Neural progenitor cell (in vitro differentiated cells): Measurements from ENCODE around the gene LRRC4B. TPM values are rescaled to one million over a fixed set of nuclear protein-coding genes. Genes with fewer than 3 reads are reported as not detected.

Source experiments
- DNase-seq: peaks from one replicate; pipeline ENCODE4 v3.0.0-alpha.2; 2016; ENCODE audit warnings: low spot score
- H2AFZ ChIP-seq: fragments of 200-600 bp; sonication (generic); replicated peaks from 2 replicates; pipeline ENCODE4 v1.6.1; 2016; ENCODE audit warnings: antibody characterized with exemption
- H3F3A ChIP-seq: fragments of 200-600 bp; sonication (generic); 2 replicates; pipeline ENCODE4 v1.6.1; 2016; ENCODE audit warnings: antibody characterized with exemption, low read depth
- H3K27ac ChIP-seq: fragments of 200-600 bp; sonication (generic); 2 replicates; pipeline ENCODE4 v1.5.1; 2016; ENCODE audit warnings: mild to moderate bottlenecking
- H3K27me3 ChIP-seq: fragments of 200-600 bp; sonication (generic); 2 replicates; pipeline ENCODE4 v1.6.1; 2016; ENCODE audit warnings: mild to moderate bottlenecking, moderate library complexity
- H3K36me3 ChIP-seq: fragments of 200-600 bp; sonication (generic); 2 replicates; pipeline ENCODE4 v1.5.1; 2016
- H3K4me1 ChIP-seq: fragments of 200-600 bp; sonication (generic); 2 replicates; pipeline ENCODE4 v1.6.1; 2016; ENCODE audit warnings: mixed run types
- H3K4me2 ChIP-seq: fragments of 200-600 bp; sonication (generic); 2 replicates; pipeline ENCODE4 v1.6.1; 2016
- H3K4me3 ChIP-seq: fragments of 200-600 bp; sonication (generic); 2 replicates; pipeline ENCODE4 v1.5.1; 2016
- H3K79me2 ChIP-seq: fragments of 200-600 bp; sonication (generic); 2 replicates; pipeline ENCODE4 v1.6.1; 2016; ENCODE audit warnings: low read depth
- H3K9ac ChIP-seq: fragments of 200-600 bp; sonication (generic); 2 replicates; pipeline ENCODE4 v1.6.1; 2016
- H3K9me3 ChIP-seq: fragments of 200-600 bp; sonication (generic); 2 replicates; pipeline ENCODE4 v1.5.1; 2016; ENCODE audit warnings: low read depth
- H4K20me1 ChIP-seq: fragments of 200-600 bp; sonication (generic); 2 replicates; pipeline ENCODE4 v1.6.1; 2016; ENCODE audit warnings: low read depth
- H3K27ac Mint-ChIP-seq: 3 replicates; pipeline ENCODE4 v1.8.0; 2021; ENCODE audit warnings: mixed read lengths
- H3K27me3 Mint-ChIP-seq: 2 replicates; pipeline ENCODE4 v1.8.0; 2022; ENCODE audit warnings: low read depth, mild to moderate bottlenecking, inconsistent platforms, moderate library complexity, mixed read lengths; ENCODE audit not compliant: insufficient read depth
- H3K36me3 Mint-ChIP-seq: 3 replicates; pipeline ENCODE4 v1.8.0; 2021; ENCODE audit warnings: mixed read lengths
- H3K4me1 Mint-ChIP-seq: 3 replicates; pipeline ENCODE4 v1.8.0; 2021; ENCODE audit warnings: mixed read lengths
- H3K4me3 Mint-ChIP-seq: 3 replicates; pipeline ENCODE4 v1.8.0; 2021; ENCODE audit warnings: mild to moderate bottlenecking, moderate library complexity, mixed read lengths
- H3K9me3 Mint-ChIP-seq: 3 replicates; pipeline ENCODE4 v1.8.0; 2020; ENCODE audit warnings: mixed read lengths
- CTCF ChIP-seq: fragments of 200-600 bp; sonication (generic); IDR thresholded peaks from 2 replicates; pipeline ENCODE4 v1.5.1; 2017; ENCODE audit warnings: antibody characterized with exemption, mild to moderate bottlenecking
- EZH2 ChIP-seq: fragments of 200-600 bp; sonication (generic); IDR thresholded peaks from 2 replicates; pipeline ENCODE4 v1.6.1; 2017; ENCODE audit warnings: antibody characterized with exemption, mild to moderate bottlenecking, moderate library complexity
- EZH2phosphoT487 ChIP-seq: fragments of 200-600 bp; sonication (generic); IDR thresholded peaks from 2 replicates; pipeline ENCODE4 v1.6.1; 2017; ENCODE audit warnings: antibody characterized with exemption
- total RNA-seq: library from RNA; depleted of rRNA; stranded (reverse); fragments of >200 nt; gene quantifications from 2 replicates; pipeline ENCODE4 v1.2.3, GENCODE V29; 2015; ENCODE audit warnings: low replicate concordance

The LRRC4B gene
- total RNA-seq, 1 donor from 2014 or later: 12.0 TPM

- Mint-ChIP-seq H3K27me3 (peaks cover 8% of the 10 kb centered on the region), H3K4me1 (peaks cover 54% of the 10 kb centered on the region), H3K27ac (peak overlapping the region; percentile 51), H3K36me3 (peaks cover 2% of the 10 kb centered on the region), H3K9me3 (no peaks in the 10 kb centered on the region), H3K4me3 (peak overlapping the region; percentile 90)
- peaks cover 4% of the 10 kb centered on the region for H3K79me2 ChIP-seq
- peaks cover 99% of the 10 kb centered on the region for H3K27me3 ChIP-seq
- H3K4me1 ChIP-seq: peaks cover 14% of the 10 kb centered on the region
- peak; percentile 74 for DNase-seq
- H3F3A ChIP-seq: no peaks in the 10 kb centered on the region
- H3K4me2 ChIP-seq: peak overlapping the region; percentile 77
- H3K27ac ChIP-seq: no peak overlapping the region
- H3K36me3 ChIP-seq: no peaks in the 10 kb centered on the region
- TF ChIP-seq CTCF: no peak
- peak; percentile 55 for TF ChIP-seq EZH2phosphoT487
- peak; percentile 63 for TF ChIP-seq EZH2
- H3K4me3 ChIP-seq: peak overlapping the region; percentile 67
- peaks cover 61% of the 10 kb centered on the region for H4K20me1 ChIP-seq
- no peak overlapping the region for H3K9ac ChIP-seq
- no peak overlapping the region for H2AFZ ChIP-seq
- no peaks in the 10 kb centered on the region for H3K9me3 ChIP-seq
Observed at GRCh38 chr19:50565984-50566903, 2.0 kb downstream of the LRRC4B start.

GRCh38 chr19:50564229-50565105 lies 3.8 kb downstream of the LRRC4B start:
- no peaks in the 10 kb centered on the region for H3F3A ChIP-seq
- Mint-ChIP-seq H3K4me3 (peak overlapping the region; percentile 25), H3K4me1 (peaks cover 66% of the 10 kb centered on the region), H3K27me3 (peaks cover 8% of the 10 kb centered on the region), H3K27ac (no peak overlapping the region), H3K36me3 (peaks cover 4% of the 10 kb centered on the region), H3K9me3 (no peaks in the 10 kb centered on the region)
- no peak for DNase-seq
- peaks cover 14% of the 10 kb centered on the region for H3K4me1 ChIP-seq
- no peak overlapping the region for H3K4me3 ChIP-seq
- no peak overlapping the region for H3K9ac ChIP-seq
- H3K79me2 ChIP-seq: peaks cover 4% of the 10 kb centered on the region
- no peaks in the 10 kb centered on the region for H3K9me3 ChIP-seq
- TF ChIP-seq CTCF (no peak), EZH2 (no peak), EZH2phosphoT487 (no peak)
- H3K36me3 ChIP-seq: no peaks in the 10 kb centered on the region
- H2AFZ ChIP-seq: no peak overlapping the region
- H3K4me2 ChIP-seq: peak overlapping the region; percentile 77
- peaks cover 99% of the 10 kb centered on the region for H3K27me3 ChIP-seq
- no peak overlapping the region for H3K27ac ChIP-seq
- peaks cover 72% of the 10 kb centered on the region for H4K20me1 ChIP-seq

GRCh38 chr19:50563597-50563996 lies 4.6 kb downstream of the LRRC4B start:
- Histone ChIP-seq H3K9me3 (no peaks in the 10 kb centered on the region), H3K9ac (no peak overlapping the region), H4K20me1 (peaks cover 79% of the 10 kb centered on the region), H3K4me3 (no peak overlapping the region), H3K27me3 (peaks cover 99% of the 10 kb centered on the region), H3K4me1 (peaks cover 14% of the 10 kb centered on the region), H3F3A (no peaks in the 10 kb centered on the region), H2AFZ (no peak overlapping the region), H3K4me2 (no peak overlapping the region), H3K27ac (no peak overlapping the region), H3K79me2 (peaks cover 4% of the 10 kb centered on the region), H3K36me3 (no peaks in the 10 kb centered on the region)
- Mint-ChIP-seq H3K4me3 (peak overlapping the region; percentile 1), H3K27ac (no peak overlapping the region), H3K27me3 (peaks cover 8% of the 10 kb centered on the region), H3K4me1 (peaks cover 70% of the 10 kb centered on the region), H3K9me3 (no peaks in the 10 kb centered on the region), H3K36me3 (peaks cover 4% of the 10 kb centered on the region)
- DNase-seq: no peak
- TF ChIP-seq EZH2: no peak
- no peak for TF ChIP-seq EZH2phosphoT487
- TF ChIP-seq CTCF: no peak
